Lung (tissue), 12 donors: ENCODE results near the gene RIN3. TPM values are rescaled to one million over a fixed set of nuclear protein-coding genes. Genes with fewer than 3 reads are reported as not detected.
A peak's percentile ranks its signal among the peaks of the same experiment; 100 is the strongest.

Source experiments
- ATAC-seq: fragments of 200-7000 bp; cut with Tn5 transposase; one replicate; pipeline ENCODE4 v1.9.1; 2020; ENCODE audit warnings: moderate number of reproducible peaks; ENCODE audit not compliant: insufficient read depth, low FRiP score
- DNase-seq, 3 donors: peaks; one replicate each; pipeline ENCODE4 v3.0.0-alpha.2; 2013 to 2017
- H3K27ac ChIP-seq, 2 donors: one replicate each; pipeline ENCODE4 v1.5.1; 2013; ENCODE audit warnings: mild to moderate bottlenecking in 2 of 2, moderate library complexity in 2 of 2, control low read depth in 1 of 2, inconsistent platforms in 1 of 2, low read depth in 1 of 2, low read length in 1 of 2
- H3K27me3 ChIP-seq, 3 donors: one replicate each; pipeline ENCODE4 v1.5.1; 2013; ENCODE audit warnings: low read length in 2 of 3; ENCODE audit not compliant: control insufficient read depth in 3 of 3, insufficient read depth in 3 of 3
- H3K36me3 ChIP-seq, 4 donors: one replicate each; pipeline ENCODE4 v1.5.1; 2013; ENCODE audit warnings: low read length in 4 of 4, mild to moderate bottlenecking in 1 of 4, moderate library complexity in 1 of 4; ENCODE audit not compliant: control insufficient read depth in 4 of 4, insufficient read depth in 4 of 4
- H3K4me1 ChIP-seq, 5 donors: one replicate each; pipeline ENCODE4 v1.5.1; 2013; ENCODE audit warnings: low read length in 5 of 5, mild to moderate bottlenecking in 2 of 5, moderate library complexity in 1 of 5; ENCODE audit not compliant: control insufficient read depth in 5 of 5, insufficient read depth in 5 of 5
- H3K4me3 ChIP-seq: one replicate; pipeline ENCODE4 v1.5.1; 2013; ENCODE audit warnings: mild to moderate bottlenecking, control low read depth, moderate library complexity
- H3K9ac ChIP-seq, 2 donors: one replicate each; pipeline ENCODE4 v1.5.1; 2013; ENCODE audit warnings: low read length in 2 of 2, control low read depth in 1 of 2; ENCODE audit not compliant: insufficient read depth in 1 of 2
- H3K9me3 ChIP-seq, 4 donors: one replicate each; pipeline ENCODE4 v1.5.1; 2013; ENCODE audit warnings: low read length in 3 of 4, mild to moderate bottlenecking in 1 of 4, moderate library complexity in 1 of 4; ENCODE audit not compliant: control insufficient read depth in 4 of 4, insufficient read depth in 3 of 4
- CTCF ChIP-seq: IDR thresholded peaks from 2 replicates; pipeline ENCODE4 v1.5.1; 2012; ENCODE audit warnings: mild to moderate bottlenecking; ENCODE audit errors: control extremely low read depth, extremely low read depth
- WGBS, 2 donors: extraction: QIAGEN DNeasy Blood & Tissue Kit; methylation state at CpG; one replicate each; pipeline ENCODE4 v1.1.7; 2013; 5-methylcytosine and 5-hydroxymethylcytosine counted together
- polyA plus RNA-seq, 2 donors: library from polyadenylated mRNA; stranded (reverse); fragments of 200-250 nt; gene quantifications; one replicate each; pipeline ENCODE4 v1.2.1, GENCODE V29; 2013
- total RNA-seq, 2 donors: library from RNA; depleted of rRNA in 1 of 2; stranded (reverse); fragments of >200 nt in 1 of 2; gene quantifications; one replicate each; pipeline ENCODE4 v1.2.1, GENCODE V29; 2014 to 2021
- donor health status: control.
- donor health status: control.
- donor health status: Bipolar disorder and iron deficiency.
- donor health status: healthy.
- donor health status: DM: yes; HTN: yes; CAD: no.

Gene RIN3
- total and polyA plus RNA-seq, 4 donors = 19.3 to 55.5 (median 40.2) TPM

DNA sequence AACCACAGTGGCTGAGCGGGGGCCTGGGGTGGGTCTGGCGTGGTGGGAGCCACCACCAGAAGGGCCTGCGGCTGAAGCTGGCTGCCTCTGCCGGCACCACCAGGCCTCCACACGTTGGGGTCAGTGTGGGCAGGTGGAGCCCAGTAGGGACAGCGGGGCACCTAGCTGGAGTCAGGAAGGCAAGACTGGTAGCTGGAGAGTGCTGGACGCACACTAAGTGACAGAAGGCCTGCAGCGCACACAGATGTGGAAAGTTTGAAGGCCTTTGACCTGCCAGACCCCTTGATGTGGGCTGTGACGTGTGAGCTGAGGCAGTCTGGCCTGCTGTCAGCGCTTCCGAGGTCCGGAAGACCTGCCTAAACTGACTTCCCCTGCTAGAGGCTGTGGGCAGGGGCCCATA lies 26.3 kb downstream of the RIN3 start:
- 47 to 58% methylated on average over 12 of the region's 12 CpGs for WGBS, 2 donors
- H3K4me3 ChIP-seq = no peak overlapping the region
- no peaks in the 10 kb centered on the region for H3K36me3 ChIP-seq
- ATAC-seq = no peak
- no peaks in the 10 kb centered on the region for H3K9me3 ChIP-seq
- H3K27me3 ChIP-seq = no peaks in the 10 kb centered on the region
- peaks cover 9 to 38% (median 20%) of the 10 kb centered on the region in 5 donors for H3K4me1 ChIP-seq
- H3K27ac ChIP-seq = peak overlapping the region; percentile 65 to 89
- H3K9ac ChIP-seq = no peak overlapping the region
- TF ChIP-seq CTCF = no peak
- DNase-seq = peak; percentile 59 to 84 (median 80)

- TF ChIP-seq CTCF = no peak
- Histone ChIP-seq H3K27me3 (no peaks in the 10 kb centered on the region), H3K4me1 (peaks cover 9 to 34% (median 15%) of the 10 kb centered on the region in 5 donors), H3K36me3 (no peaks in the 10 kb centered on the region), H3K4me3 (no peak overlapping the region), H3K27ac (peak overlapping the region; percentile 65 to 89), H3K9me3 (no peaks in the 10 kb centered on the region), H3K9ac (no peak overlapping the region)
- peak; percentile 97 to 99 (median 99) for DNase-seq
- peak; percentile 86 for ATAC-seq
- WGBS, 2 donors = 11 to 12% methylated on average over 6 of the region's 6 CpGs
Observed at GRCh38 chr14:92540472-92541048, 27.0 kb downstream of the RIN3 start.

DNA sequence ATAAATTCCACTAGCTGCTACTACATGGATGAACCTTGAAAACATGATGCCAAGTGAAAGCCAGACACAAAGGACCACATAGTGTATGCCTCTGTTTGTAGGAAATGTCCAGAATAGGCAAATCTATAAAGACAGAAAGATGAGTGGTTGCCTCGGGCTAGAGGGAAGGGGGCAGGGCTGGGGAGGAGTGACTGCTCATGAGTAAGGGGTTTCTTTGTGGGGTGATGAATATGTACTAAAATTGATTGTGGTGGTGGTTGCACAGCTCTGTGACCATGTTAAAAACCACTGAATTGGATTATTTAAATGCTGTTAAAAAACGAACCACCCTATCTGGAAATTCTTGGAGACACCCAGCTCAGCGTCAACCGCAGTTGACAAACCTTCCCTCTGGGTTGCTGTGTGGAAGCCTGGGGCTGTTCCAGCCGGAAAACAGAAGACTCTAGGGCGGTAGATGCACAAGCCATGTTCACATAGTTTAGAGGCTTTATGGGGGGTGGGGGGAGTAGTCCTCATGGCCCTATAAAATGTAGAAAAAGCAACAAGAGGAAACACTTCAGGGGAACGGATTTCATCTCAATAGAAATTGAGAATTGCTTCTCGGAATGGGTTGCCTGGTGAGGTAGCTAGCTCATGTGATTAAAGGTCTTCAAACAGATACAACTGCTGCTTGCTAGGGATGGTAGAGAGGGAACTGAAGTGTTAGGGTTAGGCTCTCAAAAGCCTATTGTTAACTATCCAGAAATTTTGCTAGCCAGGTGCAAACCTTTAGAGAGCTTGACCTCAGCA lies 29.4 kb downstream of the RIN3 start:
- Histone ChIP-seq H3K9ac (no peak overlapping the region), H3K36me3 (no peaks in the 10 kb centered on the region), H3K27ac (no peak overlapping the region), H3K4me1 (peaks cover 9 to 28% (median 14%) of the 10 kb centered on the region in 5 donors), H3K27me3 (no peaks in the 10 kb centered on the region), H3K9me3 (no peaks in the 10 kb centered on the region), H3K4me3 (no peak overlapping the region)
- no peak for ATAC-seq
- WGBS, 2 donors = 68 to 81% methylated on average over 8 of the region's 8 CpGs
- TF ChIP-seq CTCF = no peak
- DNase-seq = no peak
